ENCODE results near the gene BBOX1. TPM values are rescaled to one million over a fixed set of nuclear protein-coding genes. Genes with fewer than 3 reads are reported as not detected.

Gene BBOX1
- total RNA-seq, 1 experiment from 2014 or later: not detected

DNA sequence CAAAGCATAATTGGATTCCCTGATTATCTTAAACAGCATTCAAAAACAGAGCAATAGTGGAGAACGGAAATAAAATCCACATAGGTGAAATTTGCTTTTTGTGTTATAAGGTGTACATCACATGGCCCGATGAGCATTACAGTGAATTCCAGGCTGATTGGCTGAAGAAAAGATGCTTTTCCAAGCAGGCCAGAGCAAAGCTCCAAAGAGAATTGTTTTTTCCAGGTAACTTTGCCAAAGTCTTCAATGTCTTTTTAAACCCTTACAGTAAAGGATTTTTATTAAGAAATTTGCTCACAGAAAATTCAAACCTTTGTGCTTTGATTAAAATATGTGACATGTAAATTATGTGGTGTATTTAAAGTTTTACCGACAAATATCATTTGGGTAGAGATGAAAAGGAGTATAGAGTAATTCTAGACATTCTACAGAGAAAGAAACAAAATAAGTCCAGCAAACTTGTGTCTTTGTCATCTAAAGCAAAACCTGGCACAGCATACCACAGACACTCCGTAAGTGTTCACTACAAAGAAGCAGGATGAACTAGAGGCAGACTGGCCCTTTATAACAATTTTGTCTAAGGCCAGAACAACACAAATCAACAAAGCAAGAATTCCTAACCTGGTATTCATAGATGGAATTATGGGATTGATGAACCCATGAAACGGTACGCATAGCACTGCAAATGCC is 16.6 kb downstream of the BBOX1 start:
- TF ChIP-seq CTCF (conservative IDR thresholded peaks at IDR 0.05; ENCODE audit: low read depth, low read length) (no peak), EZH2 (IDR thresholded peaks at IDR 0.05; ENCODE audit: borderline replicate concordance, low read depth, low read length, poor library complexity, severe bottlenecking) (peak; percentile 22)
- H3K27ac ChIP-seq (ENCODE audit: low read depth, low read length, poor library complexity, severe bottlenecking): no peak overlapping the region
- H3K36me3 ChIP-seq (ENCODE audit: insufficient read depth, low read length, poor library complexity, severe bottlenecking): no peaks in the 10 kb centered on the region
- ChIA-PET POLR2A (ENCODE audit: low non-redundant PET) (no interaction called here), CTCF (no interaction called here)
- H3K9me3 ChIP-seq (ENCODE audit: low read depth, low read length, poor library complexity, severe bottlenecking): no peaks in the 10 kb centered on the region
- intact Hi-C loops (cut with micrococcal nuclease; ENCODE audit: unreplicated experiment): no loop called here
- BruUV-seq (replicated peaks): no TSS peak
- no peaks in the 10 kb centered on the region for H3K4me1 ChIP-seq (ENCODE audit: insufficient read depth, low read length, poor library complexity, severe bottlenecking)
- DNase-seq (ENCODE audit: low spot score): no peak
- no peak overlapping the region for H3K4me3 ChIP-seq (ENCODE audit: low read depth, low read length, poor library complexity, severe bottlenecking)
- H3K27me3 ChIP-seq (replicated peaks; ENCODE audit: insufficient read depth, low read depth, low read length, poor library complexity): peaks cover 98% of the 10 kb centered on the region

- ChIA-PET CTCF (no interaction called here), POLR2A (ENCODE audit: low non-redundant PET) (no interaction called here)
Observed at GRCh38 chr11:27058456-27058855, 17.8 kb downstream of the BBOX1 start.

GRCh38 chr11:27059431-27059830 is 18.8 kb downstream of the BBOX1 start:
- DNase-seq (ENCODE audit: low spot score): no peak
- BruUV-seq (replicated peaks): no TSS peak
- Histone ChIP-seq H3K27ac (ENCODE audit: low read depth, low read length, poor library complexity, severe bottlenecking) (no peak overlapping the region), H3K4me3 (ENCODE audit: low read depth, low read length, poor library complexity, severe bottlenecking) (no peak overlapping the region), H3K27me3 (replicated peaks; ENCODE audit: insufficient read depth, low read depth, low read length, poor library complexity) (peaks cover 93% of the 10 kb centered on the region), H3K36me3 (ENCODE audit: insufficient read depth, low read length, poor library complexity, severe bottlenecking) (no peaks in the 10 kb centered on the region), H3K9me3 (ENCODE audit: low read depth, low read length, poor library complexity, severe bottlenecking) (no peaks in the 10 kb centered on the region), H3K4me1 (ENCODE audit: insufficient read depth, low read length, poor library complexity, severe bottlenecking) (no peaks in the 10 kb centered on the region)
- intact Hi-C loops (cut with micrococcal nuclease; ENCODE audit: unreplicated experiment): no loop called here
- ChIA-PET CTCF (no interaction called here), POLR2A (ENCODE audit: low non-redundant PET) (no interaction called here)
- no peak for TF ChIP-seq EZH2 (IDR thresholded peaks at IDR 0.05; ENCODE audit: borderline replicate concordance, low read depth, low read length, poor library complexity, severe bottlenecking)

More at GRCh38 chr11:27058456-27058855, 17.8 kb downstream of the BBOX1 start:
- Histone ChIP-seq H3K4me3 (ENCODE audit: low read depth, low read length, poor library complexity, severe bottlenecking) (no peak overlapping the region), H3K27ac (ENCODE audit: low read depth, low read length, poor library complexity, severe bottlenecking) (no peak overlapping the region), H3K36me3 (ENCODE audit: insufficient read depth, low read length, poor library complexity, severe bottlenecking) (no peaks in the 10 kb centered on the region), H3K9me3 (ENCODE audit: low read depth, low read length, poor library complexity, severe bottlenecking) (no peaks in the 10 kb centered on the region), H3K4me1 (ENCODE audit: insufficient read depth, low read length, poor library complexity, severe bottlenecking) (no peaks in the 10 kb centered on the region), H3K27me3 (replicated peaks; ENCODE audit: insufficient read depth, low read depth, low read length, poor library complexity) (peaks cover 93% of the 10 kb centered on the region)
- DNase-seq (ENCODE audit: low spot score): no peak
- BruUV-seq (replicated peaks): no TSS peak
- TF ChIP-seq CTCF (conservative IDR thresholded peaks at IDR 0.05; ENCODE audit: low read depth, low read length) (no peak), EZH2 (IDR thresholded peaks at IDR 0.05; ENCODE audit: borderline replicate concordance, low read depth, low read length, poor library complexity, severe bottlenecking) (no peak)
- intact Hi-C loops (cut with micrococcal nuclease; ENCODE audit: unreplicated experiment): no loop called here

All from A673 (cell line).